SU-DHL-6 (cell line): ENCODE results near the gene EDRF1.
"Not testable (repeated sequence)": the region's sequence is repeated elsewhere in the genome, so short reads cannot be mapped to it uniquely, and the experiment has no call there.

Source experiments
- H2AFZ ChIP-seq: fragments of 200-600 bp; sonication (generic); 2 replicates; pipeline ENCODE4 v1.6.1; 2014; ENCODE audit warnings: low read depth, mild to moderate bottlenecking, moderate library complexity, mixed read lengths, antibody characterized with exemption, low read length; ENCODE audit not compliant: severe bottlenecking
- H3F3A ChIP-seq: fragments of 200-600 bp; shearing (Covaris generic); 2 replicates; pipeline ENCODE4 v1.6.0; 2016; ENCODE audit warnings: antibody characterized with exemption, mild to moderate bottlenecking; ENCODE audit not compliant: insufficient read depth
- H3K27ac ChIP-seq: fragments of 200-600 bp; sonication (generic); 2 replicates; pipeline ENCODE4 v1.5.1; 2016; ENCODE audit warnings: low read depth, mild to moderate bottlenecking, low read length, moderate library complexity, mixed read lengths
- H3K27me3 ChIP-seq: fragments of 200-600 bp; sonication (generic), shearing (Covaris generic); 2 replicates; pipeline ENCODE4 v1.6.0; 2014; ENCODE audit warnings: mild to moderate bottlenecking, low read length
- H3K36me3 ChIP-seq: fragments of 200-600 bp; sonication (generic); 2 replicates; pipeline ENCODE4 v1.6.1; 2014; ENCODE audit warnings: mild to moderate bottlenecking, low read length, mixed read lengths
- H3K4me2 ChIP-seq: fragments of 300-600, 200-600 bp; shearing (Covaris generic), sonication (generic); 2 replicates; pipeline ENCODE4 v1.6.0; 2014; ENCODE audit warnings: low read length, low read depth, mild to moderate bottlenecking; ENCODE audit not compliant: poor library complexity, severe bottlenecking
- H3K4me3 ChIP-seq: fragments of 200-600 bp; sonication (generic); 2 replicates; pipeline ENCODE4 v1.5.1; 2014; ENCODE audit warnings: antibody characterized with exemption, low read length, mild to moderate bottlenecking, mixed read lengths; ENCODE audit not compliant: insufficient read depth, poor library complexity, severe bottlenecking
- H3K79me2 ChIP-seq: fragments of 200-600 bp; sonication (generic); 2 replicates; pipeline ENCODE4 v1.6.1; 2014; ENCODE audit warnings: mild to moderate bottlenecking, low read length, moderate library complexity; ENCODE audit not compliant: insufficient read depth
- H3K9ac ChIP-seq: fragments of 200-600 bp; sonication (generic); 2 replicates; pipeline ENCODE4 v1.7.0; 2014; ENCODE audit warnings: mild to moderate bottlenecking, low read length
- H3K9me2 ChIP-seq: fragments of 200-600 bp; sonication (generic); replicated peaks from 2 replicates; pipeline ENCODE4 v1.6.1; 2014; ENCODE audit warnings: low read length; ENCODE audit not compliant: insufficient read depth
- H3K9me3 ChIP-seq: fragments of 200-600 bp; sonication (generic); 2 replicates; pipeline ENCODE4 v1.6.1; 2014; ENCODE audit warnings: low read length, mixed read lengths; ENCODE audit not compliant: insufficient read depth
- H4K20me1 ChIP-seq: fragments of 200-600 bp; sonication (generic); 2 replicates; pipeline ENCODE4 v1.6.1; 2014; ENCODE audit warnings: low read depth, mild to moderate bottlenecking, antibody characterized with exemption, low read length, moderate library complexity, mixed read lengths
- EZH2phosphoT487 ChIP-seq: fragments of 200-600 bp; sonication (generic), shearing (Covaris generic); conservative IDR thresholded peaks from 2 replicates; pipeline ENCODE4 v1.6.1; 2018; ENCODE audit warnings: mild to moderate bottlenecking, antibody characterized with exemption, low read length, moderate library complexity, mixed read lengths
- TF ChIP-seq, protein P1 (sequence below): fragments of 200-600 bp; sonication (generic); IDR thresholded peaks from one replicate; pipeline ENCODE4 v1.5.1; 2017; ENCODE audit warnings: antibody characterized with exemption, mild to moderate bottlenecking, low read length, moderate library complexity; ENCODE audit not compliant: insufficient read depth, poor library complexity, severe bottlenecking

Gene EDRF1

DNA sequence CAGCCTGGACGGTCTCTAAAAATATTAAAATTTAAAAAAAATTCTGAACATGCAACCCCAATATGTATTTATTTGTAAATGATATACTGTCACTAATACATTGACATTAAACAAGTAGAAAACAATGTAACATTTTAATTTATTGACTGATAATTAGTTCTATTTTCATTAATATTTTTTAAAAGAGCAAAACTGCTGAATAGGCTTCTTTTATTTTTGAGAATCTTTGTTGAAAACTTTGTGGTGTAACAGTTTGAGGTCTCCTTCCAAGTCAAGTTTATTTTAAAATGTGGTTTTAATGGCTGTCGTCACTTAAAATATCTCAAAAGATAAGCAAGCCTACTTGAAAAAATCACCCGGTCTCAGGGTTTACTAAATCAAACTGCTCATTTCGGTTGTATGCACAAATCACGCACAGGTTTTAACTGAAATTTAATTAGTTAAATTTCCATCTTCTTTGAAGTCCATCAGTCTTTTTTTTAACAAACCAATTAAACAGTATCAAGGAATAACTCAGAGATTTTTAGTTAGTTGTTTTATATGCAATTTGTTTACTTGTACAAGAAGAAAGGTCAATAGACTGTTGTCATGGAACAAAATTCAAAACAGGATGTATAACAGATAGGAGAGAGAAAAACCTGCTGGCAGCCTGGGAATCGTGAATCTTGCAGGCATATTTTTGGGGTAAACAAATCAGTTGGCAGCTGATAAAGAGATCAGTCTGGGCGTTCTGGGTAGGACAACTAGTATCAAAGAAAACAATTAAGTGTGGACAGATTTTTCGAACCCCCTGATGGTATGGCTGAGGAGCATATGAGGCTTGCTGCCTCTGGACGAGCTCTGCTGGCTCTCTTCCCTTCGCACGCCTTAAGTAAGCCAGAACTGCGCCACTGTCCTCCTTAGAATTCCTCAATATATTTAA, 9.7 kb upstream of the EDRF1 start:
- Histone ChIP-seq H3K9ac (no peak overlapping the region), H3K9me3 (no peaks in the 10 kb centered on the region), H4K20me1 (no peaks in the 10 kb centered on the region), H3K79me2 (no peaks in the 10 kb centered on the region), H3K27me3 (no peaks in the 10 kb centered on the region), H3K4me3 (no peak overlapping the region), H3K36me3 (no peaks in the 10 kb centered on the region), H3K4me2 (no peak overlapping the region), H3K27ac (no peak overlapping the region), H3K9me2 (no peaks in the 10 kb centered on the region), H2AFZ (no peak overlapping the region), H3F3A (no peaks in the 10 kb centered on the region)
- TF ChIP-seq EZH2phosphoT487: no peak
- TF ChIP-seq, protein P1, sequence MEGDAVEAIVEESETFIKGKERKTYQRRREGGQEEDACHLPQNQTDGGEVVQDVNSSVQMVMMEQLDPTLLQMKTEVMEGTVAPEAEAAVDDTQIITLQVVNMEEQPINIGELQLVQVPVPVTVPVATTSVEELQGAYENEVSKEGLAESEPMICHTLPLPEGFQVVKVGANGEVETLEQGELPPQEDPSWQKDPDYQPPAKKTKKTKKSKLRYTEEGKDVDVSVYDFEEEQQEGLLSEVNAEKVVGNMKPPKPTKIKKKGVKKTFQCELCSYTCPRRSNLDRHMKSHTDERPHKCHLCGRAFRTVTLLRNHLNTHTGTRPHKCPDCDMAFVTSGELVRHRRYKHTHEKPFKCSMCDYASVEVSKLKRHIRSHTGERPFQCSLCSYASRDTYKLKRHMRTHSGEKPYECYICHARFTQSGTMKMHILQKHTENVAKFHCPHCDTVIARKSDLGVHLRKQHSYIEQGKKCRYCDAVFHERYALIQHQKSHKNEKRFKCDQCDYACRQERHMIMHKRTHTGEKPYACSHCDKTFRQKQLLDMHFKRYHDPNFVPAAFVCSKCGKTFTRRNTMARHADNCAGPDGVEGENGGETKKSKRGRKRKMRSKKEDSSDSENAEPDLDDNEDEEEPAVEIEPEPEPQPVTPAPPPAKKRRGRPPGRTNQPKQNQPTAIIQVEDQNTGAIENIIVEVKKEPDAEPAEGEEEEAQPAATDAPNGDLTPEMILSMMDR: no peak

DNA sequence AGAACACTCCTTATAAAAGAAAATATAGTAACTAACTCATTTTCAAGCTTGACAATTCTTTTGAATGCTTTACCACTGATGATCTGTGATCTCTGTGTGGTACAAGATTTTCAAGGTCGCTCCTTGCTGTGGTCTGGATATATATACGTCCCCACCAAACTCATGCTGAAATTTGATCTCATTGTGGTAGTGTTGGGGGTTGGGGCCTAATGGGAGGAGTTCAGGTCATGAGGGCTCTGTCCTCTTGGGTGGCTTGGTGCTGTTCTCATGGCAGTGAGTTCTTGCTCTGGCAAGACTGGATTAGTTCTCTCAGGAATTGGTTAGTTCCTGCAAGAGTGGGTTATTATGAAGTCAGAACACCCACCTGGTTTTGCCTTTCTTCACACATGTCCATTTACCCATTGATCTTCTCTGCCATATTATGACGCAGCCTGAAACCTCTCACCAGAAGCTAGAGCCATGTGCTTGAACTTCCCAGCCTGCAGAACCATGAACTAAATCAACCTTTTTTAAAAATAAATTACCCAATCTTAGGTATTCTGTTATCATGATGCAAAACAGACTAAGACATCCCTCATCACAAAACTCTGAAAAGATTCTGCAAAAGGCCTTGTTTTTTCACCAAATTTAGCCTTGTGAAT, 8.3 kb upstream of the EDRF1 start:
- H3K79me2 ChIP-seq: no peaks in the 10 kb centered on the region
- H3F3A ChIP-seq: no peaks in the 10 kb centered on the region
- H3K9me2 ChIP-seq: no peaks in the 10 kb centered on the region
- no peaks in the 10 kb centered on the region for H3K27me3 ChIP-seq
- no peaks in the 10 kb centered on the region for H3K9me3 ChIP-seq
- no peak overlapping the region for H3K9ac ChIP-seq
- H3K27ac ChIP-seq: no peak overlapping the region
- TF ChIP-seq, protein P1: no peak
- TF ChIP-seq EZH2phosphoT487: no peak
- H4K20me1 ChIP-seq: no peaks in the 10 kb centered on the region
- no peak overlapping the region for H3K4me3 ChIP-seq
- no peaks in the 10 kb centered on the region for H3K36me3 ChIP-seq
- H3K4me2 ChIP-seq: no peak overlapping the region
- H2AFZ ChIP-seq: no peak overlapping the region

DNA sequence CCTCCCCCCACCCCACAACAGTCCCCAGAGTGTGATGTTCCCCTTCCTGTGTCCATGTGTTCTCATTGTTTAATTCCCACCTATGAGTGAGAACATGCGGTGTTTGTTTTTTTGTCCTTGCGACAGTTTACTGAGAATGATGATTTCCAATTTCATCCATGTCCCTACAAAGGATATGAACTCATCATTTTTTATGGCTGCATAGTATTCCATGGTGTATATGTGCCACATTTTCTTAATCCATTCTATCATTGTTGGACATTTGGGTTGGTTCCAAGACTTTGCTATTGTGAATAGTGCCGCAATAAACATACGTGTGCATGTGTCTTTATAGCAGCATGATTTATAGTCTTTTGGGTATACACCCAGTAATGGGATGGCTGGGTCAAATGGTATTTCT, 4.8 kb upstream of the EDRF1 start:
- not testable (repeated sequence) for H3K4me3 ChIP-seq, H4K20me1 ChIP-seq, H3K79me2 ChIP-seq, H2AFZ ChIP-seq, H3K27ac ChIP-seq, H3K9me2 ChIP-seq, H3K4me2 ChIP-seq, H3K27me3 ChIP-seq, H3K9me3 ChIP-seq, H3K9ac ChIP-seq, H3F3A ChIP-seq, H3K36me3 ChIP-seq

DNA sequence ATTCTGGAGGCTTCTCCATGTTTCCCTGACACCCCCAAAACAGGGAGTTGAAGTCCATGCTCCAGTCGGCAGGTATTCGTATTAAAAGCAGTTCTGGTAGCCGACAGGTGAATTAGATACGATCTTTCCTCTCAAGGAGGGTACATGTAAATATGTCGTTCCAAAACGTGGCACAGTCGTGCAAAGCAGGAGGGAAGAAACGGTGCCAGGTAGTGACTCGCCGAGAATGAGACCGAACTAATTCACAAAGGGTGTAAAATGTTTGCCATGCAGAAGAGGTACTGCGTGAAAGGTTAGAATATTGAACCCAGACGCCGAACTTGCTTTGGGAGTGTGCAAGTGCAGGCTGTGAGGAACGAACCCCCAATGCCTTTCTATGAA, 483 bp downstream of the EDRF1 start:
- peaks cover 35% of the 10 kb centered on the region for H3K36me3 ChIP-seq
- TF ChIP-seq, protein P1: no peak
- no peak for TF ChIP-seq EZH2phosphoT487
- peak overlapping the region; percentile 93 for H3K4me2 ChIP-seq
- peaks cover 33% of the 10 kb centered on the region for H3K79me2 ChIP-seq
- peak overlapping the region; percentile 46 for H2AFZ ChIP-seq
- peak overlapping the region; percentile 89 for H3K9ac ChIP-seq
- H3K9me2 ChIP-seq: no peaks in the 10 kb centered on the region
- H3K27me3 ChIP-seq: no peaks in the 10 kb centered on the region
- peaks cover 4% of the 10 kb centered on the region; the same call in 1 of the 2 replicates for H4K20me1 ChIP-seq
- peaks cover 7% of the 10 kb centered on the region for H3F3A ChIP-seq
- H3K27ac ChIP-seq: peak overlapping the region; percentile 75
- H3K9me3 ChIP-seq: no peaks in the 10 kb centered on the region
- H3K4me3 ChIP-seq: peak overlapping the region; percentile 85
